Hematopoietic multipotent progenitor cell treated with erythropoietin and hydrocortisone succinate and interleukin-3 and kit ligand, for 15 days (in vitro differentiated cells): ENCODE measurements around the gene SLC39A2.
"Not testable (repeated sequence)": the region's sequence is repeated elsewhere in the genome, so short reads cannot be mapped to it uniquely, and the experiment has no call there.

ENCODE experiments used
- DNase-seq: peaks from one replicate; pipeline ENCODE4 v3.0.0-alpha.2; 2015; ENCODE audit warnings: low spot score

SLC39A2 gene

GRCh38 chr14:20997115-20997514 is 2.0 kb upstream of the SLC39A2 start:
- no peak for DNase-seq

- DNase-seq = no peak
Observed at GRCh38 chr14:20997564-20997963, 1.5 kb upstream of the SLC39A2 start.

GRCh38 chr14:20998139-20998538 is 954 bp upstream of the SLC39A2 start:
- DNase-seq = no peak

GRCh38 chr14:20999591-20999990 is 498 bp downstream of the SLC39A2 start:
- no peak for DNase-seq

- no peak for DNase-seq
Observed at GRCh38 chr14:21001218-21001617, 2.1 kb downstream of the SLC39A2 start.

GRCh38 chr14:21003788-21004346 is 4.8 kb downstream of the SLC39A2 start:
- no peak for DNase-seq

- not testable (repeated sequence) for DNase-seq
Observed at GRCh38 chr14:21009721-21010120, 10.6 kb downstream of the SLC39A2 start.

GRCh38 chr14:21011136-21011535 is 12.0 kb downstream of the SLC39A2 start:
- DNase-seq = no peak

GRCh38 chr14:21014761-21015190 is 15.7 kb downstream of the SLC39A2 start:
- peak; percentile 82 for DNase-seq

- no peak for DNase-seq
Observed at GRCh38 chr14:21015312-21015711, 16.2 kb downstream of the SLC39A2 start.

- DNase-seq = no peak
Observed at GRCh38 chr14:21016413-21017190, 17.5 kb downstream of the SLC39A2 start.

- DNase-seq = no peak
Observed at GRCh38 chr14:21017528-21018245, 18.6 kb downstream of the SLC39A2 start.

GRCh38 chr14:21018286-21018685 is 19.2 kb downstream of the SLC39A2 start:
- no peak for DNase-seq

- DNase-seq = no peak
Observed at GRCh38 chr14:21018781-21019180, 19.7 kb downstream of the SLC39A2 start.

GRCh38 chr14:21019366-21019765 is 20.3 kb downstream of the SLC39A2 start:
- no peak for DNase-seq

GRCh38 chr14:21020977-21021545 is 22.0 kb downstream of the SLC39A2 start:
- DNase-seq = no peak

- DNase-seq = no peak
Observed at GRCh38 chr14:21022686-21023085, 23.6 kb downstream of the SLC39A2 start.

GRCh38 chr14:21023174-21023573 is 24.1 kb downstream of the SLC39A2 start:
- DNase-seq = no peak

- DNase-seq = no peak
Observed at GRCh38 chr14:21023817-21024584, 24.9 kb downstream of the SLC39A2 start.

GRCh38 chr14:21024585-21025370 is 25.7 kb downstream of the SLC39A2 start, which contains the start of gene NDRG2:
Gene NDRG2 (minus strand): TSS chr14:21025061. CDS start chr14:21023315, 1,746 bp downstream.
- no peak for DNase-seq
